GM18868 (cell line): ENCODE measurements around the gene PARVG.

Experiments
- ATAC-seq: cut with Tn5 transposase; IDR thresholded peaks from one replicate; pipeline ENCODE4 v1.9.1; 2021; ENCODE audit warnings: mild to moderate bottlenecking, moderate library complexity; ENCODE audit not compliant: unreplicated experiment

The PARVG gene

DNA sequence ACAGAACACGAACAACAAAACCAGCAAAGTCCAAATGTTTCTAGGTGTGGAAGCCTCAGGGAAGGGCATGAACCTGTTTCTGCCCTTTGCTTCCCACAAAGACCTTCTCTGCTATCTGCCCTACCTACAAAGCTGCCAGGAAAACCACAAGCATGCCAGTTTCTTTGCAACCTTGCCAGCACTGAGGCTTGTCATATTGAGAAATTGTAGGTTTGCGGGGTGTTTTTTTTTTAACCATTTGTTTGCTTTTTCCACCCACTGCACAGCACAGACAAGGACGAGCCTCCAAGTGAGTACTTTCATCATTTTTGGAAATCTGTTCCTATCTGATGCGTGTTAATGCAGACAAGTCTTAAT, 12.8 kb downstream of the PARVG start:
- ATAC-seq = no peak

GRCh38 chr22:44194569-44194968, 13.8 kb downstream of the PARVG start:
- ATAC-seq = no peak

- no peak for ATAC-seq
Measured at GRCh38 chr22:44195189-44195871, 14.6 kb downstream of the PARVG start.

- ATAC-seq = no peak
Measured at GRCh38 chr22:44196241-44196640, 15.5 kb downstream of the PARVG start.

- ATAC-seq = no peak
Measured at GRCh38 chr22:44196731-44197131, 16.0 kb downstream of the PARVG start.

DNA sequence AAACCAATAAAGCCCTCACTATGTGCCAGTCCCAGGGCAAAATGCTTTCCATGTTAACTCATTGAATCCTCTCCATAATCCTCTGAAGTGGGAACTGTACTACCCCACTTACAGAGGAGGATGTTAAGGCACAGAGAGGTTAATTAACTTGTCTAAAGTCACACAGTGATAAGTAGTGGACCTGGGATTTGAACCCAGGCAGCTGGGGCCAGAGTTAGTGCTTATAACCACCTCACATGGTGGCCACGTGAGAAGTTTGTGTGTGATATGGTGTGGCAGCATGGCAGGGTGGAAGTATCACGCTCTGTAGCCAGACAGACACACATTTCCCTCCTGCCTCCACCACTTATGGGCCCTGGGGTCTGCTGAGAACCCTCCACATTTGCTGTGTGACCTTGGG, 16.5 kb downstream of the PARVG start:
- no peak for ATAC-seq

DNA sequence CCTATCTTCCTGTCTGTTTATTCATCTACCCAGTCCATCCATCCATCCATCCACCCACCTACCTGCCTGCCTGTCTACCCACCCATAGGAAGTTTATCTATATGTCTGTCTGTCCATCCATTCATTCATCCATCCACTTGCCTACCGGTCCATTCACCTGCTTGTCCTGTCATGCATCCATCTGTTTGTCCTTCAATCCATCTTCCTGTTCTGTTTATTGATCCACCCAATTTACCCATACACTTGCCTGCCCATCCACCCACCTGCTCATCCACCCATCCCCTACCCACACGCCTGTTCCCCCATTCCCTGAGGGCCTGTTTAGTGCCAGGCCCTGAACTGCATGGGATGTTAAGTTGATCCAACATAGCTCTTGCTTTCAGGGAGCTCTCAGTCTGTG, 18.4 kb downstream of the PARVG start:
- ATAC-seq = no peak

- ATAC-seq = no peak
Measured at GRCh38 chr22:44199866-44200265, 19.1 kb downstream of the PARVG start.

- no peak for ATAC-seq
Measured at GRCh38 chr22:44200451-44200850, 19.7 kb downstream of the PARVG start.

- ATAC-seq = no peak
Measured at GRCh38 chr22:44200855-44201550, 20.3 kb downstream of the PARVG start.

DNA sequence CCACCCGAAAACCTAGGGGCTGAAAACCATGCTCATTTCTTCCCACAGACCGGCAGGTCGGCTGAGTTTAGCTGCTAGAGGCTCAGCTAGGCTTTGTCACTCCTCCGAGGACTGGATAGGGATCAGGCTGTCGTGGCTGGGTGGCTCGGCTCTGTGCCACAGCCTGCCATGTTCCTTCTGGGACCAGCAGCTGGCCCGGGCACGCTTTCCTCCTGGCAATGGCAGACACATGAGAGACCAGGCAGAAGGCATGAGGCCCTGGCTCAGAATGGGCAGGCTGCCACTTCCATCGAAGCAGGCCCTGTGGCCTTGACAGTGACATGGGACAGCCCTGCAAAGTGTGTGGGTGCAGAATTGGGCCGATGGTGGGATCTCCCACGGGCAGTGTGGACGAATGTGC, 20.9 kb downstream of the PARVG start:
- no peak for ATAC-seq

DNA sequence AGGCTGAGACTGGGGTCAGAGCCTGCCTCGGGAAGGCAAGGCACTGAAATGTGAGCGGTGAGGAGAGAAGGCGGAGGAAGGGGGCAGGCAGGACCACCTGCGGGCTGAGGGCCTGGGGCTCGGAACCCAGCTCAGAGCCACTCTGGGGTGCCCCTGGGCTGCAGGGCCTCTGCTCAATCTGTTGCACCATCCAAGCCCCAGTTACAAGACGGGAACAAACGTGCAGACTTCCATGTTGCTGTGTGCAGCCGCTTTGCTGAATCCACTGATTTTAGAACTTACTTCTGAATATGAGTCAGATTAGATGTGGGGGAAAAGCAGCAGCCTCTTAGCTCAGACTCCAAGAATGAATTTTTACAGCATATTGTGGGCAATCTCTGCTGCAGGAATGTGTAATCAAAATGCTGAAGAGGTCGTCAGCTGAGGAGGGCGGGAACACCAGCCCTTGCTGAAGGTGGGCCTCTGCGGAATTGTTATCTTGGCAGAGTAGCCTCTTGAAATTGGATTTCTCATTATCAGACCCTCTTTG, 21.6 kb downstream of the PARVG start:
- no peak for ATAC-seq

- ATAC-seq = no peak
Measured at GRCh38 chr22:44203203-44203602, 22.5 kb downstream of the PARVG start.

DNA sequence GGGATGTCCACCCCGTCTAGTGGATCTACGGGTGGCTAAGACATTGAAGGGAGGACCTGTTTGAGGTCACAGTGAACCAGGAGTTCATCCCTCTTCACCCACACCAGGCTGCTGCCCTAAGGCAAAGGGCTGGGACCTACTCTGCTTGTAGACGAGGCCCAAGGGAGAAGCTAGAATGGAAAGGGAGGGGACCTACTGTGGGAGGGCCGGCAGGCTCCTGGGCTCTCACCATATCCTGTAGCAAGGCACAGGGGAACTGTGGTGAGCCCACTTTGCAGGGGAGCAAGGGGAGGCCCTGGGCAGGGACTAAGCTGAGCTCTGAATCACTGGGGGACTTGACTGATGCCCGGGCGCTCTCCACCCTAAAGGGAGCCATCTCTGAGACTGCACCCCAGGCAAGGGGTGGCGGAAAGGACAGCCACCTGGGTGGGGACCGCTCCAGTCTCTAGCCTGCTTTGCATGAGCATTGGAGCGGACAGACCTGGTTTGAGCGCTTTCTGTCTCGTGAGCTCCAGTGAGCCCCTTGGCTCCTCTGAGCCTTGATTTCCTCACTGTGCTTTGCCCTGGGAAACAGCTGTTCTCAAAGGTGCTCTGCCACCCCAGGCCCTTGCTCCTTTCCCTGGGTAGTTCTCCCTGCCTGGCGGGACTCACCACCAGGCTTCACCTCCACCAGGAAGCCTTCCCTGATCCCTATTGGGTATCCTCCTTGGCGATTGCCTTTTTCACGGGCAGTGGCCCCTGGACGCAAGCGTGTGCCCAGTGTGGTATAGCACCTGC, 24.2 kb downstream of the PARVG start:
- no peak for ATAC-seq

DNA sequence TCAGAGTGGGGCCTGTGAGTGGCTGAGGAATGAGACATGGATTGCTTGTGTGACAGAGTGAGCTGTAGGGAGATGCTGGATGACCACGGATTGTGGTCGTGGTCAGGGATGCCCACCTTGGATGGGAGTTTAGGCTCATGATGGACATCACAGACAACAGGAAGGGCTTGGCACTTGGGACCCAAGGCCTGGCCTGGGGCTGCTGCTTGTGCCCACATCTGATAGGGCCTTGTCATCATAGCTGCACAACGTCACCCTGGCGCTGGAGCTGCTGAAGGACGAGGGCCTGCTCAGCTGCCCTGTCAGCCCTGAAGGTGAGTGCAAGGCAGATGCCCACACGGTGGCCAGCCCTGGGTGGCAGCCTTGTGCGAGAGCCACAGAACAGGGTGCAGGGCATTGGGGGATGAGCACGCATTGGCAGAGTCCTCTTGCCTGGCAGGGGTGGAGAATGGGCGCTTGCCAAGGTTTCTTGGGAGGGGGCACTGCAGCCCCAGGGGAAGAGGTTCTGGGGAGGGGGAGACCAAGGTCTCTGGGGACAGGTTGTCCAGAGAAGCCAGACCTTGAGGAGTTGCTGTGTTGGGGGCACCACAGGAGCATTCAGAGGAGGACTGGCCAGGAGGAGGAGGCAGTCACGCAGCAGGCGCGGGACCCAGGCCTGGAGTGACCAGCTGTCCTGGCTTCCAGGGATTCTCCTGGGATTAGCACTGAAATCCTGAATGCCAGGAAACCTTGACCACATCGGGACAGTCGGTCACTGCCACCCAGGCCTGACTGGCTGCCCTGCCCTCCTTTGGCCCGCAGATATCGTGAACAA, 25.0 kb downstream of the PARVG start:
- no peak for ATAC-seq

DNA sequence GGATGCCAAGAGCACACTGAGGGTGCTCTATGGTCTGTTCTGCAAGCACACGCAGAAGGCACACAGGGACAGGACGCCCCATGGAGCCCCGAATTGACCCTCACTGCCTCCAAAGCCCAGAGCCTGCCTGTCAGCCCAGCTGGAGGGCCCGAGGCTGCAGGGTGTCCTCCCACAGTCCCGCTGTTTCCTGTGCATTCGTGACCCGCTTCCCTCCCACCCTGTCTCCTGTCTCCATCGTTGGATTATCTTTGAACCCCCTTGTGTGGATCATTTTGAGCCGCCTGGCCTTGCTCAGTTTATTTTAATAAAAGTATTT, 25.6 kb downstream of the PARVG start:
- no peak for ATAC-seq

- no peak for ATAC-seq
Measured at GRCh38 chr22:44206696-44207095, 26.0 kb downstream of the PARVG start.

DNA sequence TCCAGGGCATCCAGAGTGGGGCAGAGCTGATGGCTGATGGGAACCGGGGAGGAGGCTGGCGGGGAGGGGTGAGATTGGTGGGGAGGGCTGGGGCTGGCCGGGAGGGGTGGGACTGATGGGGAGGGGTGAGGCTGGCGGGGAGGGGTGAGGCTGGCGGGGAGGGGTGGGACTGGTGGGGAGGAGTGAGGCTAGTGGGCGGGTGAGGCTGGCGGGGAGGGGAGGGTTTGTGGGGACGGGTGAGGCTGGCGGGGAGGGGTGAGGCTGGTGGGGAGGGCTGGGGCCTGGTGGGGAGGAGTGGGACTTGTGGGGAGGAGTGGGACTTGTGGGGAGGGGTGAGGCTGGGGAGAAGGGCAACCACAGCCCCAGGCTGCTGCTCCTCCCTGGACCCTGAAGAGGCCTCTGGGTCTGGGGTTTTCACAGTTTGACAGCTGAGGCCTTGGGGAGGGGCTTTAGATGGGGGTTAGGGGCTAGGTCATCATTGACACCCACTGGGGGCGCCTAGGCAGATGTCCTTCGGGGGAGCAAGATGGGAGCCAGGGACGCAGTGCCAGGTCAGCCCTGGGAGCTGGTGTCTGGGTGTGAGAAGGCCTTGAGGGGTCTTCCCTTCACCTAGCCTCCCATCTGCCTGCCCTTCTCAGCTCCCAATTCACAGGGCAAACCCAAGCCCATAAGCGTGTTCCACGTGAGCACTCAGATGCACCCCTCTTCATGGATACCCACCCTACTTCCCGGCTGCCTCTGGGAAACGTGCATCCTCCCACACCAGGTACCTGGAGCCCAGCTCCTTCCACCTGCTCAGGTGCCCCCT, 26.7 kb downstream of the PARVG start:
- ATAC-seq = no peak

- ATAC-seq = no peak
Measured at GRCh38 chr22:44207981-44208317, 27.2 kb downstream of the PARVG start.

- no peak for ATAC-seq
Measured at GRCh38 chr22:44209343-44209742, 28.6 kb downstream of the PARVG start.
